OCI-M2 (cell line): Measurements from ENCODE around the gene RNF157.
"Not testable (repeated sequence)": the region's sequence is repeated elsewhere in the genome, so short reads cannot be mapped to it uniquely, and the experiment has no call there.

Source experiments
- DNase-seq: peaks from one replicate; lab custom pipeline; 2025; ENCODE audit not compliant: unreplicated experiment; lab: John Stamatoyannopoulos, UW

The RNF157 gene

GRCh38 chr17:76255801-76256429, 15.6 kb upstream of the RNF157 start:
- no peak for DNase-seq

DNA sequence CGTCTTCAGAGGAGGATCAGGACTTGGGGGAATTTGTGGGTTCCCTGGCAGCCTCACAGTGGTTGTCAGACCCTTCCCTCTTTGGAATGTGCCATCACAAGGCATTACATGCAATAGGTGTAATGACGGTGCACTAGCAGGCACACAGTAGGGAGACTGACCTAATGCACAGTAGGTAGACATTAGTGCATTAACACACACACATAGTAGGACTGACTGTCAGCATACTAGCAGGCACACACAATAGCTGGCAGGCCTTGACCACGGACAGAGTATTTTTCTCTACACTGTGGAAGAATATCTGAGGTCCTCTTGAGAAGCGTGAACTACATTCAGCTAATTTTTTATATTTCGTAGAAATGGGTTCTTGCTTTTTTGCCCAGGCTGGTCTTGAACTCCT, 14.0 kb upstream of the RNF157 start:
- DNase-seq, result no peak

GRCh38 chr17:76253841-76254240, 13.5 kb upstream of the RNF157 start:
- DNase-seq, result no peak

- DNase-seq, result not testable (repeated sequence)
These were observed 12.9 kb upstream of the RNF157 start for GRCh38 chr17:76252967-76253766.

- DNase-seq, result no peak
These were observed 12.0 kb upstream of the RNF157 start for GRCh38 chr17:76252040-76252954.

GRCh38 chr17:76251478-76252039, 11.3 kb upstream of the RNF157 start:
- no peak for DNase-seq

GRCh38 chr17:76250141-76250540, 9.8 kb upstream of the RNF157 start:
- no peak for DNase-seq

- DNase-seq, result no peak
These were observed 7.9 kb upstream of the RNF157 start for GRCh38 chr17:76248013-76248782.

GRCh38 chr17:76247304-76247703, 7.0 kb upstream of the RNF157 start:
- no peak for DNase-seq

DNA sequence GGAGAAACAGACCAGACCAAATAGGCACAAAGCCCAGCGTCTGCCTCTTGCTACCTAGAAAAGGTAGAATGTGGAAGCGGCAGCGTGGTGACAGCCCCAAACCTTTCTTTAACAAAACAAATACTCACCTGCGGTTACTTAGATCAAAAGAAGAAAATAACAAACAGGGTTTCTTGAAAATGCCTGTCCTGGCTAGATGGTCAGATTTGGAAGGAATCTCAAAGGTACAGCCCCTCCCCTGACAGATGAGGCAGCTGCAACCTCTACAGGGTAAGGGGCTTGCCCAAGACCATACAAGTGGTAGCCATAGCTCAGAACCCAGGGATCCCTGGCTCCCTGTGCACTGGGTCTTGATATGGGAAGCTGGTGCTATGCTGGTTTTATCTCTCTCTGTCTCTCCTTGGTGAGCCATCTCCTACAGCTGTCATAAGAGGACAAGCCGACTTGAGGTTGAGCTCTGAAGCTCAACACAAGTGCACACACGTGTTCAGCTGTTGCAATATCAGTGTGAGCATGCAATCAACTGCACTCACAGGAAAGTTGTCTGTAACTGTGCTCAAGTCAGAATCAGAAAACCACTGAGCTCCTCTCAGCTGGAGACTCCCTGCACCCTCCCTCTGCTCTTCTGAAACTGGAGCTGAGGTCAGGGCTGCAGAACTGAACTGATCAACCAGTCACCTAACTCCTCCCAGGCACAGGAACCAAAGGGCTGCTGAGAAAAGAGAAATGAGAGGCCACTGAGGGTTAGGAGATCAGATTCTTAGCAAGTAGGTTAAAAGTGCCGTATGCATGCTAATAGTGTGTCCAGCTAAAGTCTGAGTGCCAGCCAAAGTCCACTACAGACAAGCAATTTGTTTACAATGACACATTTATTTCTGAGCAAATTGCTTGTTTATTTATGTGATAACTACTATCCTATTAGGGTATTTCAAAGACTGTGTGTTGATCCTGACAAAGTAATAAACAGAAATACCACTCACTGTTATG, 6.1 kb upstream of the RNF157 start:
- no peak for DNase-seq

GRCh38 chr17:76244721-76245120, 4.4 kb upstream of the RNF157 start:
- not testable (repeated sequence) for DNase-seq

DNA sequence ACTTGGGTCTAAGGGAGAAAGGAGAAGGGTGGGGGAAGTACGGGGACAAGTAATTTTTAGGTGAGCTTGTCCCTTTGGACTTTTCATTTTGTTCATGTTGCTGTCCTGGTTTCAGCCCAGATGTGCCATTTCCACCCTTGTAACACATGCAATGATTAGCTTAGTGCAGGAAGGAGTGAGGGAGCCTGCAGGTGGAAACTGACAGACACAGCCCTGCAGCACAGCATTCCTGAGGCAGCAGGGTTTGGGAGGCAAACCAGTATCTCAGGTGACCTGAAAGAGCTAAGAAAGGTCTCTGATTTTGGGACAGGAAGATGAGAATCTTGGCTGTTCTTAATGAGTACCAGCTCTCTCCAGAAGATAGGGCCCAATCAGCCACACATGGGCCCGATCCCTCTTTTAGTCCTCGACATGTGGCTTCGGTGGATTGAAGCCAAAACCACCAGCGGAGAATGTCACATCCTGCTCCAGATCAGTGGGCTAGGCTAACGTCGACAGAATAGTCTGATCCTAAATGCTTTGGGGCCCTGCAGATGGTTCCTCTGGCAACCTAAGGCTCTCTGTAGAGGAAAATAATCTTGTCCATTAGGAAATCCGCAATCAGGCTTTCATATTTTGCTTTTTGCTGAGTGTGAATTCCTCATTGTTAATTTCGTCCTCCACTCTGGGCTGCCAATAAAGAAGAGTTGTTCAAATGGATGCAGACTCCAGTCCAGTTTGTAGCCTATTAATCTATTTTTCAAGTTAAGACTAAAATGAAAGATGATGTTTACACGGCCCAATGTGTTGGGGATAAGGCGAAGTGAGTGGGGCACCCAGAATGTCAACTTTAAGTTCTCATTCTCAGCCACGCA, 3.8 kb upstream of the RNF157 start:
- DNase-seq, result no peak

GRCh38 chr17:76241691-76242255, 1.5 kb upstream of the RNF157 start:
- no peak for DNase-seq

DNA sequence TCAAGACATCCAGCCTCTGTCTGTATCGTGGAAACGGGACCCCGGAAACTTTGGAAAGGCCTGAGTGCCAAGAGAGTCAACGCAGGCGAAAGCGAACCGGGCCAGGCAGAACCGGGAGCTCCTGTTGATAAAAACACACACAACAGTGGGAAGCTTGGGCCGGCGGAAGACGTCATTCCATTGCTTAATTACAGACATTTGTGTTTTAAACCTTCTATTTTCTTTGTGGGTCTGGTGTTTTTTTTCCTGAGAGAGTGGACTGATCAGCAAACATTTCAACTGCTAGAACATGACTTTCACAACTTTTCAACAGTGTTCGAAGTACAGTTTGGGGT, 878 bp upstream of the RNF157 start:
- no peak for DNase-seq

GRCh38 chr17:76239538-76240274, 587 bp downstream of the RNF157 start:
- DNase-seq, result no peak

DNA sequence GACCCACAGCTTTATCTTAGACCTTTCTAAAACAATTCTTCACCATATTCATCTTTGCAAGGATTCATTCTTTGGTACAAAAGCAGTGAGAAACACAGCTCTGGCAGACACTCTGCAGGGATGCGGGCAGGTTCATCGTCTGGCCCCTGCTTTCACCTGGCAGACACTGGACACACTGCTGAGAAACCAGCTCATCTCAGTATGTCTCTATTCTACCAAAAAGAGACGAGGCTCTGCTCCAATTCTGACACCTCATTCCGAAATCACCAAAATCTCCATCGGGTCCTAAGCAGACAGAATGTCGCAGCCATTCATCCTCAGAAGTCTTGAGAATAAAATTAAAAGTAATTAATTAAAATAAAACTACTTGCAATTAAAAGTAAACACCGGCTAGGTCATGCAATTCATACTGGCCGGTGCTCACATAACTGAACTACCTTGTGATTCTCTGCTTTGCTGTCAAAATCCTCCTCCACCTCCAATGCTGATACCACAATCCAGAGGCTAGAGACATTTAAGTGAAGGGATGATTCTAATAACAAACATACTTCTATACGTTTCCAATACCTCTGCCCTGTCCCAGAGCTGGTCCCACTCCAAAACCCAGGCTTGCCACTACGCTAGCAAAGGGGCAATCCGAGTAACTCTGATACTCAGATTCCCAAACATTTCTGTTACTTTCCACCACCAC, 1.3 kb downstream of the RNF157 start:
- no peak for DNase-seq

GRCh38 chr17:76237859-76238313, 2.4 kb downstream of the RNF157 start:
- no peak for DNase-seq
